HG03060 (cell line): ENCODE measurements around the gene BICRAL.
"Not testable (repeated sequence)": the region's sequence is repeated elsewhere in the genome, so short reads cannot be mapped to it uniquely, and the experiment has no call there.

Source experiments
- ATAC-seq: cut with Tn5 transposase; IDR thresholded peaks from one replicate; pipeline ENCODE4 v1.9.1; 2021; ENCODE audit warnings: low read depth, moderate number of reproducible peaks; ENCODE audit not compliant: unreplicated experiment

The BICRAL gene

GRCh38 chr6:42790549-42791181 lies 8.8 kb downstream of the BICRAL start:
- no peak for ATAC-seq

- no peak for ATAC-seq
Observed at GRCh38 chr6:42791706-42792320, 10.0 kb downstream of the BICRAL start.

GRCh38 chr6:42795651-42796050 lies 13.8 kb downstream of the BICRAL start:
- no peak for ATAC-seq

GRCh38 chr6:42796171-42796570 lies 14.3 kb downstream of the BICRAL start:
- no peak for ATAC-seq

GRCh38 chr6:42797696-42798095 lies 15.8 kb downstream of the BICRAL start:
- not testable (repeated sequence) for ATAC-seq

GRCh38 chr6:42805297-42805861 lies 23.5 kb downstream of the BICRAL start:
- no peak for ATAC-seq

- ATAC-seq: not testable (repeated sequence)
Observed at GRCh38 chr6:42806359-42806758, 24.5 kb downstream of the BICRAL start.

- ATAC-seq: no peak
Observed at GRCh38 chr6:42808492-42809483, 26.9 kb downstream of the BICRAL start.

- no peak for ATAC-seq
Observed at GRCh38 chr6:42813074-42813645, 31.3 kb downstream of the BICRAL start.

- ATAC-seq: no peak
Observed at GRCh38 chr6:42813906-42814444, 32.1 kb downstream of the BICRAL start.

GRCh38 chr6:42815726-42816125 lies 33.9 kb downstream of the BICRAL start:
- not testable (repeated sequence) for ATAC-seq

- no peak for ATAC-seq
Observed at GRCh38 chr6:42817907-42818306, 36.1 kb downstream of the BICRAL start.

GRCh38 chr6:42818416-42818815 lies 36.6 kb downstream of the BICRAL start:
- ATAC-seq: no peak

- ATAC-seq: no peak
Observed at GRCh38 chr6:42818878-42819277, 37.0 kb downstream of the BICRAL start.

- ATAC-seq: no peak
Observed at GRCh38 chr6:42819803-42820511, 38.1 kb downstream of the BICRAL start.

GRCh38 chr6:42820512-42821340 lies 38.9 kb downstream of the BICRAL start:
- ATAC-seq: no peak

- no peak for ATAC-seq
Observed at GRCh38 chr6:42821341-42821668, 39.5 kb downstream of the BICRAL start.

- no peak for ATAC-seq
Observed at GRCh38 chr6:42821846-42822245, 40.0 kb downstream of the BICRAL start.

GRCh38 chr6:42829561-42830092 lies 47.8 kb downstream of the BICRAL start:
- no peak for ATAC-seq
